NCI-H2029 treated with DMSO at 0.1 percent for 48 hours (cell line): ENCODE measurements around the gene UTS2R.
"Not testable (repeated sequence)": the region's sequence is repeated elsewhere in the genome, so short reads cannot be mapped to it uniquely, and the experiment has no call there.

Experiments used
- DNase-seq: peaks from one replicate; lab custom pipeline; 2025; lab: John Stamatoyannopoulos, UW

Gene UTS2R

DNA sequence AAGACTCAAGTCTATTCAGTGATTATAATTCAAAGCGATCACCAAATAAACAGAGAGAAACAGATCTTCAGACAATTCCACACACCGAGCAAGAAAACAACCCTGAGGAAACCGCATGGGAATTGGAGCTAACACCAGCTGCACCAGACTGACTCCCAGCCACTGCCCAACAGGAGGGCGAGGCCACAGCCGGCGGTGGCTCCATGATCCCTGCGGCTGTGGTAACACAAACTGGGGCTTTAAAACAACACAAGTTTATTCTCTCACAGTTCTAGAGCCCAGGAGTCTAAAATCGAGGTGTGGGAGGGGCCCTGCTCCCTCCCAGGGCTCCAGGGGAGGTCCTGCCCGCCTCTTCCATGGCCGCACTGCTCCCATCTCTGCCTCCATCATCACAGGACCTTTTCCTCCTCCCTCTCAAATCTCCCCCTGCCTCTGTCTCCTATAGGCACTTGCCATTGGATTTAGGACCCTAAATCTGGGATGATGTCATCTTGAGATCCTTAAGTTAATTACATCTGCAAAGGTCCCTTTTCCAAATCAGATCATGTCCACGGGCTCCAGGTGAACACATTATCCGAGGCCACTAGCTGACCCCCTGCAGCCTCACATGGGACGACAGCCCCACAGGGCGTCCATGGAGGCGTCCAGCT is 36.8 kb downstream of the UTS2R start:
- DNase-seq, result no peak

DNA sequence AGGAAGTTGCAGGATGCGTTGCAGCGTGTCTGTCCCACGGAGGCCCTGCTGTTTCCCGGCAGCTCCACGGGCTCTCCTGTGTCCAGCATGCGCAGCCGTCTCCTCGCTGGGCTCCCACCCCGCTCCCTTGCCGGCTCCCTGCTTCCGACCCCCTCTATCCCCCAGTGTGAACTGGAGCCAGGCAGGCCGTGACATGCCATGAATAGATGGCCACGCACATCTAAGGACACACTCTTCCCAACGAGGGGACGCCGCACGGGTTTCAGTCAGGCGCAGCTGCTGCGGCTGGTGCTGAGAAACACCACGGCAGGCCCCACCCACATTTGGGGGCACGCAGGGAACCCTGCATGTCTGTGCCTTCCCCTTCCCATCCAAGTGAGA is 37.4 kb downstream of the UTS2R start:
- DNase-seq, result no peak

DNA sequence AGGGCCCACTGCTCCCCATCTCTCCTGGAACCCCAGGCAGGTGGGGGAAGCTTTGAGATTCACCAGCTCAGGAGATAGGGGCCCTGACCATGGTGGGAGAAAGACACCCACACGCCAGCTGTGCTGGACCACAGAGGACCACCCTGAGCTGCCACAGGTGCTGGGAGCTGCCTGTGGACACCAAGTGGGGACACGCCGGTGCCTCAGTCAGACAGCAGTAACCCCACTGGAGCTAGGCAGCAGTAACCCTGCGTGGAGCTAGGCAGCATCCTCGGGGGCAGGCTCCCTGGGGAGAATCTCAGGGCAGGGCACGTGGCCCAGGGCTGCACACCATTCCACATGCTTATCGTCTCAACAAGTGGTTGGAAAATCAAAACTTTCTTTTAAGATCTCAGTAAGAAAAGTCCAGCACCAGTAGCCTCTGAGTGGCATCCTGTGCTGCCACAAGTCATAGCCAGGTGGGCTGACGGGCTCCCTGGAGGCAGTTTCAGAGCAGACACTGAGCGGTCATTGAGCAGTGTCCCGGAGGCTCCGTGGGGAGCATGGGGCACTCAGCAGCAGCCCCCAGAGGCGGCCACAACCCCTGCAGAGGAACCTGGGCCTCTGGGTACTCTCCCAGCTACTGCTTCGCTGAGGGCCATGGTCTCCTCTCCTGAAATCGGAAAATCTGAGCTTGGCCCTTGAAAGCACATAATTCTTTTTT is 38.6 kb downstream of the UTS2R start:
- DNase-seq, result no peak

DNA sequence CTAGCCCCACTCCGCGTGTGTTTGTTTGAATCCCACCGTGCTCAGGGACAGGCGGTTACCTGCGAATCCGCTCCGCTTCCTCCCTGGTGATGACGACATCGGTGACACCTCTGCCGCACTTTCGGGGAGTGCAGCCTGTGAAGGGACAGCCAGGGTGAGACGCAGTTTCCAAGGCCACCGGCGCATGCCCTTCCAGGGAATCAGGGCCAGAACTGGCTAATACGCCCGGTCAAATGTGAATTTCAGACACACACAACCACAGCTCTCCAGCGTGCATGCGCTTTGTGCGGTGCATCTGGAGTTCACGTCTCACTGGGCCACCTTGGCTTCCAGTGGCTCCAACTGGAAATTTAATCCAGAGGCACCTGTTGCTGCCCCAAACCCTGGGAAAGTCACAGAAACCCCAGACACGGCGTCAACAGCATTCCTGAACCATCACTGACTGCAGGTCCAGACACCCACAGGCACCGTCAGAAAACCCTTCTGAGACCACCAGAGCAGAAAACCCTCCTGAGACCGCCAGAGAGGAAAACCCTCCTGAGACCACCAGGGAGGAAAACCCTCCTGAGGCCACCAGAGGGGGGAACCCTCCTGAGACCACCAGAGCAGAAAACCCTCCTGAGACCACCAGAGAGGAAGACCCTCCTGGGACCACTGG is 40.0 kb downstream of the UTS2R start:
- no peak for DNase-seq

DNA sequence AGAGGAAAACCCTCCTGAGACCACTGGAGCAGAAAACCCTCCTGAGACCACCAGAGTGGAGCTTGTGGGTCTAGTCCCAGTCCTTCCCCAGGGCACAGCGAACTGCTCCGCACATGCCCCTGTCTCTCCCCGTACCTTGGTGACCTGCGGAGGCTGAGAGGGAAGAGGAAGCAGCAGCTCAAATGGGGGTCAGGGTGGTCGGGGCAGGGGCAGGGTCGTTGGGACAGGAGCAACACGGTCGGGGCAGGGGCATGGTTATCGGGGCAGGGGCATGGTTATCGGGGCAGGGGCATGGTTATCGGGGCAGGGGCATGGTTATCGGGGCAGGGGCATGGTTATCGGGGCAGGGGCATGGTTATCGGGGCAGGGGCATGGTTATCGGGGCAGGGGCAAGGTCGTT is 40.5 kb downstream of the UTS2R start:
- DNase-seq, result not testable (repeated sequence)

DNA sequence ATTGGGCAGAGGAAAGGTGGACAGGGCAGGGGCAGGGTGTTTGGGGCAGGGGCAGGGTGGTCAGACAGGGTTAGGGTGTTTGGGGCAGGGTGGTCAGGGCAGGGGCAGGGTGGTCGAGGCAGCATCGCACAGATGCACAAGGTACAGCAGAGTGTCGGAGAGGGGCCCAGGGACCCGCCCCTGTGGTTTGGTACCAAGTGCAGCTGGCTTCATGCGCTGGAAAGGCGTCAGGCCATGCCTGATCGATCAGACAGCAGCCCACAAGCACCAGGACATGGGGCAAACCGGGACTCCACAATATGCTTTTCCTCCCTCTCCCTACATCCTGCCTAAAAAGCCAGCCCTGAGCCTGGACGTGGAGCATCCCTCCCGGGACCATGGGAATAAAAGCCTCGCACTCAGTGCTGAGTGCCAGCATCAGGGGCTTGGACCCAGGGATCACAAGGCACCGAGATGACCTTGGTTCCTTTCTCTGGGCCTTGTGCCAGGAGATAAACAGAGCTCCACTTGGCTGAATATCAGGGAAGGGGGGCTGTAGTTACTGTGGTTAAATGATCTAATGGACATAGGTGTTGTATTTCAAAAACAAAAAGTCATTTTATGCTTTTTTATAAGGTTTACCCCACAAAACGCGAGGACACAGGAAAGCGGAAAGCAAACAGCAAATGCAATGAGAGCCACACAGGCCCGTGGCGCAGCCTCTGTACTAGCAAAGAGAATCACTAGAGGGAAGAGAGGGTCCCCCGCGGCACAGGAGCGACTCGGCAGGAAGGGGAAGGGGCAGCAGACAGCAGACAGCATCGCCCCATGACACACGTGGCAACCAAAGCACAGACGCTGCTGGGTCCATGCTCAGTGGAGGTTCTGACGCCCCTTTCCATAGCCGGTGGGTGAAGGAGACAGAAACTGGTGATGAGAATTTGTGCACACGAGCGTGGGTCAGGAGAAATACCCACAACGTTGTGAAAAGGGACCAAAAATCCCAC is 41.3 kb downstream of the UTS2R start:
- DNase-seq, result no peak

DNA sequence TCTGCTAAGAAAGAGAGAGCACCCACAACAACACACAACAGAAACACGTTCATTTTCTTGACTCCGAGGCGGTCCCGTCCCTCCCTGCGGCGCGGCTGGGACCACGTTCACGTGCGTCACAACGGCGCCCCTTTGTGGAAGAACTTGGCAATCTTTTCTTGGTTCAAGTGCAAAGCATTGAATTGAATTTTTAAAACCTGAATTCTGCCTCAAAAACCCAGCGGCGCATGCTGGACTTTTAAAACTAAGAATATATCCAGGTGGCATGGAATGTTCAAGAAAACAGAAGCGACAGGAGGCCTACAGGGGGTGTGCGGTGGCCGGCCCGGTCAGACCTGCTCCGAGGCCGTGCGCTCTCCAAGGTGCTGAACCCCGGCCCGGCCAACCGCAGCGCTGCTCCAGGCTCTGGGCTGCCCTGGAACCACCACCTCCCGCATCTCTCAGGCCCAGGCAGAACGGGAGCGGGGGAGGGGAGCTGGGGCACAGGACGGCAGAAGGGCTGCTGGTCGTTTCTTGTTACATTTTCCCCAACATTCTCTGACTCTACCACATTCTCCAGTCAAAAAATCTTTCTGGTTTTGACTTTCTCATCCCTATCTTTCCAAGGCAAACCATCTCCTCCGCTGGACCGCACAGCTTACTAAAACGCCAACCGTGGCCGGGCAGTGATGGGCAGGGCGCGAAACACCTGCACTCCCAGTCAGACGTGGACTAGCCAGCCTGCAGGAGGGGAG is 43.1 kb downstream of the UTS2R start:
- DNase-seq, result no peak

DNA sequence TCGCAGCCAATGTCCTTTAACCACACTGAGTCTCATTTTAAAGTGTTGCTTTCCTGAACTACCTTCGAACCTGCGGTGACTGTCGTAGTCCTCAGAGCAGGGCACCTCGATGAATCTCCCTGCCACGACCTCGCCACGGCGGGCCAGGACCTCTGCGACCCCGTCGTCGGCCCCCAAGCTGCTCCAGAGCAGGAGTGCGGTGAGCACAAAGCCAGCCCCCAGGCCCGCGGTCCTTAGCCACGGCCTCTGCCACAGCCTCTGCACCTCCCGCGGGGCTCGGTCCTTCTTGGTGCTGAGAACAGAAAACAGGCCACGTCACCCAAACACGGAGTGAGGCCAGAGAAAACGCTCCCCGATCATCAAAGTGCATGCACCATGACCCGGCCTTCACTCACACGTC is 43.8 kb downstream of the UTS2R start:
- DNase-seq, result no peak

DNA sequence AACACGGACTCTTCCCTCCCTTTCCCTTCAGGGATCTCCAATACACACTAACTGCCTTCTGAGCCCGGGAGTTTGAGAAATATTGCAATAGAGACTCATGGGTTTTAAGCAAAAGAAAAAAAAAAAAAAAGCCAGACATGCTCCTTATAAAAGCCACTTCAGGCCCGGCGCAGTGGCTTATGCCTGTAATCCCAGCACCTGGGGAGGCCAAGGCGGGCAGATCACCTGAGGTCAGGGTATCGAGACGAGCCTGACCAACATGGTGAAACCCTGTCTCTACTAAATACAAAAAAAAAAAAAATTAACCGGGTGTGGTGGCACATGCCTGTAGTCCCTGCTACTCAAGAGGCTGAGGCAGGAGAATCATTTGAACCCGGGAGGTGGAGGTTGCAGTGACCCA is 44.2 kb downstream of the UTS2R start:
- no peak for DNase-seq

DNA sequence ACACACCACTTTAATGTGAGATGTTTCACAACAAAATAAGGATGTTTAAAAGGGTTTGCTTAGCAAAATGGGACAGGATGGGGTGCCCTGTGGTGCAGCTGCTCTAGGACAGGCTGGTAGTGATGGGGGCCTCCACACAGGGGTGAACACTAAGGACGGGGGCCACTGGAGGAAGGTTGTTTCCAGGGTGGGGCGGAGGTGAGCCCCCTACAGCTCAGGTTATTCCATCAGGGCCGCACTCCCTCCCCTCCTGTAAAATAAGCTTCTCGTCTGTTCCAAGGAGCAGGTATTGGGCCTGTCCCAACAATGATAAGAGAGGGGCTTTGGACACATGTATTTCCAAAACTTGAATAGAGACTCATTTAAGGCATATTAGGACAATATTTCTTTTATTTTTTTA is 44.7 kb downstream of the UTS2R start:
- DNase-seq, result no peak

DNA sequence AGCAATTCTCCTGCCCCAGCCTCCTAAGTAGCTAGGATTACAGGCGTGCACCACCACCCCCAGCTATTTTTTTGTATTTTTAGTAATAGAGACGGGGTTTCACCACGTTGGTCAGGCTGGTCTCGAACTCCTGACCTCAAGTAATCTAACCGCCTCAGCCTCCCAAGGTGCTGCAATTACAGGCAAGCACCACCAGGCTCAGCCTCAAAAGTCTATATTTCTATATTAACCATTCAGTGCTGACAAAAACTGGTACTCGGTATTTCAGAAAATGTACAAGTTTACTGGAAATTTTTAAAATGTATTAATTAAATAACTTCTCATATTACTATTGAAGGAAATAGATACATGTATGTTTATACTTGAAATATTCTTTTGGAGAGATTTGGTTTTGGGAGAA is 45.2 kb downstream of the UTS2R start:
- no peak for DNase-seq

DNA sequence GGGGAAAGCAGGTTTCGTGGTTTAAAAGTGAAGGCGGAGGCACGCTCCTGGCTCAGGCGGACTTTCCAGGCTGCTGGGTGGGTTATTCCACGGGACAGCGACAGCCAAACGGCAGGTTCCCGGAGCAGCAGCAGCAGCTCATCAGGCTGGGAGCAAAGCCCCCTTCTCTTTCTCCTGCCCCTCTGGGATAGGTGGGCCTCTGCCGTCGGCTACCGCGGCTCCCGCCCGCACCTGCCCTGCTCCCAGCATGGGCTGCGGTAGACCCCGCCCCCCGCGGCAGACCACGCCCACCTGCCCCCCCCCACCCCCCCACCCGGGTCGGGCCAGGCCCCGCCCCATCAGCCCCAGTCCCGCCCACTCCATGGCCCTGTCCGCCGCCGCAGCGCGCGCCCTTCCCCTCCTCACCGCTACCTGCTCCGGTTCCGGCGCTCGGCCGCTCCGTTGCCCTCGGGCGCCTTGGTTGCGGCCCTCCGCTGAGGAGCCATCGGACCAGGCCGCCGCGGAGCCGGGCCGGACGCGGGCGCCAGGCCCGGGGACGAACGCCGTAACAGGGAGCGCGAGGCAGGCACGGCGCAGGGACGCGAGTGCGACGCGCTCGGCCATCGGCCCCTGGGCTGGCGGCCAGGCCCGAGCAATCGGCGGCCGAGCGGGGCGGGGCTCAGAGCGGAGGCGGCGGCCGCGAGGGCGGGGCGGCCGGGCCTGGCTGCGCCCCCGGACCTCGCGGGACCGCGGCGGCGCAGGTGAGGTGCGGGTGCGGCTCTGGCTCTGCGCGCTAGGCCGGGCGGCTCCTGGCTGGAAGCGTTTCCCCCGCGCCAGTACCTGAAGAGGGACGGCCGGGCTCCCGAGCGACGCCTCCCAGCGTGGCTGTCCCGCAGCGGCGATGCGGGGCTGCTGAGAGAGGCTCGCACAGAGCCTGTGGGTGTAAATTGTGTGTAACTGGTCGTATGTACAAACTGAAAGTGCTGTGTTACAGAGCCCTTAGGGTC is 46.7 kb downstream of the UTS2R start, which contains the start of the genes HEXD and OGFOD3:
Gene HEXD (plus strand): TSS at position 347 of the 986 bp plus-strand sequence. CDS start 1,453 bp downstream, outside the sequence.
Gene OGFOD3 (minus strand): TSS at position 586 of the 986 bp plus-strand sequence. CDS start 101 bp downstream, at position 485.
- peak; percentile 37 for DNase-seq

DNA sequence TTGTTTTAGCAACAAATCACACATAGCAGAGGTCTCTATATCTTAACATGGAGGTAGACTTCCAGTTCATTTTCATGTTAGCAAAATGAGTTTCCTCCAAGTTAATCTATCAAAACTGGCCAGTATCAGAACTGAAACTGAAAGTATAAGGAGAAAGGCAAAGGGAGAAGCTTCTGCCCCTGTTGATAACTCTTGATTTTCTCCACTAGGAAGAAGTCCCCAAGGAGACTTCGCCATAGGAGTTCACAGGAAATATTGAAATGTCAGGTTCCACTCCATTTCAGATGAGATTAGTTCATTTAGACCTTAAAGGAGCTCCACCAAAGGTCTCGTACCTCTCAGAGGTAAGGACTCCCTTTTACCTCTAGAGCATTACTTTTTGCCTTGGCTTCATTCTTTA is 48.0 kb downstream of the UTS2R start:
- no peak for DNase-seq

DNA sequence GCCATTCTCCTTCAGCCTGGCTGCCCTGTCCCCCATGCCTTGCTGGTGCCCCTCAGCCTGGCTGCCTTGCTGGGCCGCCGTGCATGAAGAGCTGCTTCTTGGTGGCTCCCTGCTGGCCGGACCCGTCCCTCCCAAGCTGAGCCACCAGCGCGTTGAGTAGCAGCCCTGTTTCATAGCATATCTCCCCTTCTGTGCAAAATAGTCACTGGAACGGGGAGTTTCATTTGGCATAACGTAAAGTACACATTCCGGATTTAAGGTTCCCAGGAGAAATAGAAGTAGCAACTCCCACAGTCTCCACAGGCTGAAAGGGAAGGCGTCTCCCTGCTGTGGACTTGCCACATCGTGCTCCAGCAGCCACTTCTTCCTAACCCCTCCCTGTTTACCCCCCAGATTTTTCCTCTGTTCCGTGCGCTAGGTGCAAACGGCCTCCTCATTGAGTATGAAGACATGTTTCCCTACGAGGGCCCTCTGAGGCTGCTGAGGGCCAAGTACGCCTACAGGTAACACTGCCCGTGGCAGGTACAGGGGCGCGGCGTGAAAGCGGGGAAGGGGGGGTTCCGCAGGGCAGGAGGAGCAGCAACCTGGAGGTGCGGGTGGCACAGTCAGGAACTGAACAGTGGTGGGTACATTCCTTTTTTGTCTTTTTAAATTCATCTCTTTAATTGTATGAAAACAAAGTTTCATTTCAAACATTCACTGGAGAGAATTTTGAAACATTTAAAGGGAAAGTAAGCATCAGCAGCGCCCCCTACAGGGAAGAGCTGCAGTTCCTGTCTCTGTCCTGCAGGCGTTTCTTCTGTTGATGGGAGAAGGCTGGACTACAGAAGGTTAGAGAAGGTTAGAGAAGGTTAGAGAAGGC is 52.7 kb downstream of the UTS2R start:
- no peak for DNase-seq

DNA sequence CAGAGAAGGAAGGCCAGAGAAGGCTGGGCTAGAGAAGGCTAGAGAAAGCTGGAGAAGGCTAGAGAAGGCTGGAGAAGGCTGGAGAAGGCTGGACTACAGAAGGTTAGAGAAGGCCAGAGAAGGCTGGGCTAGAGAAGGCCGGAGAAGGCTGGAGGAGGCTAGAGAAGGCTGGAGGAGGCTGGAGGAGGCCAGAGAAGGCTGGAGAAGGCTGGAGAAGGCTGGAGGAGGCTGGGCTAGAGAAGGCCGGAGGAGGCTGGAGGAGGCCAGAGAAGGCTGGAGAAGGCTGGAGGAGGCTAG is 53.2 kb downstream of the UTS2R start:
- DNase-seq, result no peak
